ES-I3 (cell line): Measurements from ENCODE around the gene TAF1B.

ENCODE experiments used
- H3K36me3 ChIP-seq: 2 replicates; pipeline ENCODE4 v1.6.1; 2013; ENCODE audit warnings: mild to moderate bottlenecking, low read length, control low read depth, moderate library complexity; ENCODE audit not compliant: insufficient read depth
- H3K4me1 ChIP-seq: 2 replicates; pipeline ENCODE4 v1.6.1; 2013; ENCODE audit warnings: mild to moderate bottlenecking, control low read depth, low read length; ENCODE audit not compliant: insufficient read depth
- H3K9ac ChIP-seq: 2 replicates; pipeline ENCODE4 v1.6.1; 2013; ENCODE audit warnings: low read depth, mild to moderate bottlenecking, low read length, moderate library complexity
- H3K9me3 ChIP-seq: 2 replicates; pipeline ENCODE4 v1.6.1; 2013; ENCODE audit warnings: mild to moderate bottlenecking, low read length, moderate library complexity; ENCODE audit not compliant: control insufficient read depth, insufficient read depth

Gene TAF1B

DNA sequence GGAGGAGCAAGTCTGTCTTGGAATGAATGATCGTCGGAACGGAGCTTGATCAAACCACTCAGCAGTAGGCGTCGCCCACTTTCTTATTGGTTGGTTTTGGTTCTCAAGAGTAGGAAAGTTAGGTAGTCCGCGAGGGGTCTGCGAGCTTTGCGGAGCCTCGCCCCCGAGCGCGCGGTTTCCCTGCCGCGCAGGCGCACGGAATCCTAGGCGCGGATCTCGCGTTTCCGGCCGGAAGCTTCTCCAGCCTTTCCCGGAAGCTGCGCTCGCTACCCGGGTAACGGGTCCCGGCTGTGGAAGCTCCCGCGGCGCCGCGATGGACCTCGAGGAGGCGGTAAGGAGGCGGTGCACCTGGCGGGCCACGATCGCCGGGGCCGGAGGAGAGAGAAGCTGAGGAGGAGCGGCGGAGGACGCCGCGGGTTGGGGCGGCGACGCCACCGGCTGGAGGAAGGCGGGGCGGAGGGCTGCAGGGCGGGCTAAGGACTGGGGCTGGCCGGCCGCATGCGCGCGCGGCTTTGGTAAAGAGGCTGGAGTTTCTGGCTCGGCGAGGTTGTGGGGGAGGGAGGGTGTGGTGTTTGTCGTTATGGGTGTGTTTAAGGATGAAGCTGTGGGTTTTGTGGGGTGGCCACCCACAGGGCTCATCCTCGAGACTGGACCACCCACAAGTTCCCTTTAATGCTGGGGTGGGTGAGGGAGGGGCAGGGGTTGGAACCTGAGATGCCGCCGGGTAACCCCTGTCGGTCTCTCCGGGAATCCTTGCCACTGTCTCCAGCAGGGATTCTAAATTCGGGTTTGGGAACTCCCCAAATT is at the start of gene TAF1B:
Gene TAF1B, plus strand, starts transcription at position 246 of the 807 bp plus-strand sequence. Its CDS starts 68 bp downstream, at position 314.
- H3K4me1 ChIP-seq: no peaks in the 10 kb centered on the region

DNA sequence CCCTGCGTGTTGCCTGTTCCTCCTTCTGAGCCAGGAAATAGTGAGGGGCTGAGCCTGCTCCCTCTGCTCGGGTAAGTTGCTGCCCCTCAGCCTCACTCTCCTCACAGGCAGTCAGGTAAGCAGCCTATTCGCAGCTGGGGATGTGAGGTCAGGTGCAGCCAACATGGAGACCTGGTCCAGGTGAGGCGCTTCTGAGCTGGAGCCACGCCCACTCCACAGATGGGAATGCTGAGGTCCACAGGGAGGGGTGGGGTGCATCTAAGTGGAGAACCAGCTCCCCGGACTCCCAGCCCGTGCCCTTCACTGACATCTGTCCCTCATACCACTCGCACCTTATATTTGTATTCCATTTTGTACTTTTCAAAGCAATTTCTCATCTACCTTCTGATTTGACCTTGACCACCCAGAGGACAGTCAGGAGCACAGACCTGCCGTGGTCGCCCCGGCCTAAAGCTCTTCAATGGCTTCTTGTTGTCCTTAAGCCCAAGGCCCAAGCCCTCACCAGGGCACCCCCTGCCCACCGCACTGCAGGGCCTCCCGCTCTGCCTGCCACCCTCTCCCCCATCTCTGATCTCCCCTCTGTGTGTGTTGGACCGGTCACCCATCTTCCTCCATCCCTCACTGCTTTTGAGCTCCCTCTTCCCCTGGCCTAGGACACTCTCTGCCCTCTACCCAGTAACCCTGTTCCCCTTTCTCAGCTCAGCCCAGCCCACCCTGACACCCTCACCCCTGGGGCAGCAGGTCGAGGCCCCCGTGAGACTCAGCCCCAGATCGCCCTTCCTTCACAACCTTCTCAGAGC is 49.2 kb upstream of the TAF1B start:
- Histone ChIP-seq H3K9me3 (no peaks in the 10 kb centered on the region), H3K4me1 (no peaks in the 10 kb centered on the region; the same call in 1 of the 2 replicates), H3K36me3 (no peaks in the 10 kb centered on the region), H3K9ac (no peak overlapping the region)

More for the DNA sequence above, at the start of gene TAF1B:
- Histone ChIP-seq H3K36me3 (peaks cover 14% of the 10 kb centered on the region), H3K9me3 (no peaks in the 10 kb centered on the region), H3K9ac (peak within 1 kb of the TSS; percentile 81)

DNA sequence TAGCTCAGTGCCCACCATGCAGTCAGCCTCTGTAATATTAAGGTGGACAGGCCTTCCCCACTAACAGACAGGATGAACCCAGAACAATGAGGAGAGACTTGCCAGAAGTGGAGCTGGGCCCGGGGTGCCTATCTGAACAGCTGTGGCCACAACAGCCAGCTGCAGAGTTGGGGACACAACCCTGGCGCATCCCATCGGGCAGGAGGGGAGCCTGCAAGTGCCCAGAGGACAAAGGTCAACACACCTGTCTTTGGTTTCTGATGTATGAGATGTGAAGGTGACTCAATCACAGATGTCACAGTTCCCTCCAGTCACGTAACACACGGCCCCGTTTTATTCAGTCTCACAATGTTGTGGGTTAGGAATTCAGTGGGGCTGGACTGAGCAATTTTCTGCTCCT is 48.2 kb upstream of the TAF1B start:
- no peak overlapping the region for H3K9ac ChIP-seq

DNA sequence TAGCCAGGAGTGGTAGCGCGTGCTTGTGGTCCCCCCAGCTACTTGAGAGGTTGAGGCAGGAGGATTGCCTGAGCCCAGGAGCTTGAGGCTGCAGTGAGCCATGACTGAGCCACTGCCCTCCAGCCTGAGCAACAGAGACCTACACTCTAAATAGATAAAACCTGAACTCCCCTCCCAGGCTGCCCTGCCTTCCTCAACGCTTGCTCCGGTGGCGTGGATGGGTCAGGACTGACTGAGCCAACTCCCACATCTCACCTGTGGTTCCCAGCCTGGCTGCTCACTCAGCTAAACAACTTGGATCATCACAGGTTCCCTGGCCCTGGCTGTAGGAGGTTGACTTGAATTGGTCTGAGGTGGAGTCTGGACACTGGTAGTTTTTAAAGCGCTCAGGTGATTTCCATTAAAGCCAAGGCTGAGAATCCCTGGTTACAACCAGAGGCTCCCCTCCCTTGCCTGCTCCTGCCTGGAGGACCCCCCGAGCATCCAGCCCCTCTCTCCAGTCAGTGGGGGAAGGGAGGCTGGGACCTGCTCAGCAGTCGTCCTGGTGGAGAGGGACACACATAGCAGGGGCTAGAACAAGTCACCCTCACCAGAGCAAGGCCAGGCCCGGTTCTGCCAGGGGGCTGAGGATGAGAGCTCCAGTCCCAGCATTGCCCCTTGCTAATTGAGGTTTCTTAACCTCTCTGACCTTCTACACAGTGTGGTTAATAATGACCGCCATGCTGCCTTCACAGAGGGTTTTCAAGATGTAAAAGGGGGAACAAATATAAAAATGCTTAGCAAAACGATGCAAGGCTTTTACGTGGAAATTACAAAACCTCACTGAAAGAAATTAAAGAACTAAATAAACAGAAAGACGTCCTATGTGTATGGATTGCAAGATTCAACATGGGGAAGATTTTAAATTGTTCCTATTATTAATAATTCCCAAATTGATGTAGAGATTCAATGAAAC is 46.9 kb upstream of the TAF1B start:
- peaks cover 4% of the 10 kb centered on the region; the same call in 1 of the 2 replicates for H3K4me1 ChIP-seq
- H3K9me3 ChIP-seq: no peaks in the 10 kb centered on the region
- H3K9ac ChIP-seq: no peak overlapping the region
- H3K36me3 ChIP-seq: no peaks in the 10 kb centered on the region

More for the DNA sequence above, 48.2 kb upstream of the TAF1B start:
- Histone ChIP-seq H3K9me3 (no peaks in the 10 kb centered on the region), H3K36me3 (no peaks in the 10 kb centered on the region), H3K4me1 (no peaks in the 10 kb centered on the region; the same call in 1 of the 2 replicates)

DNA sequence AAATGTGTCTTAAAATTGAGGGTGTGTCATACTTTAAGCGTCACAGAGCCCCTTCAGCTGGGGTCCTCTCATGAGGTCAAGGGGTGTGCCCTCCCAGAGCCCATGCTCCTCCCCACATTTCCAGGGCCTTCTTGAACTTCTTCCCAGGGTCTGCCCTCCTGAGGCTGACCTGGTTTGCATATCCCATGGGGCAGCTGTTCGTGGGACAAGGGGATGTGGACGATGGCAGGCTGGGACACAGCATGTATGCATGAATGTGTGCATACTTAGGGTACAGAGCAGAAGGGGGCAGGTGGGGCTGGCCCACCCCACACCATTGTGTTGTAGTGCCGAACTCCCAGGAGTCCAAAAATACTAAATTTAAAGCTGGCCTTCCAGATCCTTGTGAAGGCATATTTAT is 46.2 kb upstream of the TAF1B start:
- H3K4me1 ChIP-seq: peaks cover 11% of the 10 kb centered on the region; the same call in 1 of the 2 replicates
- H3K9me3 ChIP-seq: no peaks in the 10 kb centered on the region
- H3K36me3 ChIP-seq: no peaks in the 10 kb centered on the region
- no peak overlapping the region for H3K9ac ChIP-seq

DNA sequence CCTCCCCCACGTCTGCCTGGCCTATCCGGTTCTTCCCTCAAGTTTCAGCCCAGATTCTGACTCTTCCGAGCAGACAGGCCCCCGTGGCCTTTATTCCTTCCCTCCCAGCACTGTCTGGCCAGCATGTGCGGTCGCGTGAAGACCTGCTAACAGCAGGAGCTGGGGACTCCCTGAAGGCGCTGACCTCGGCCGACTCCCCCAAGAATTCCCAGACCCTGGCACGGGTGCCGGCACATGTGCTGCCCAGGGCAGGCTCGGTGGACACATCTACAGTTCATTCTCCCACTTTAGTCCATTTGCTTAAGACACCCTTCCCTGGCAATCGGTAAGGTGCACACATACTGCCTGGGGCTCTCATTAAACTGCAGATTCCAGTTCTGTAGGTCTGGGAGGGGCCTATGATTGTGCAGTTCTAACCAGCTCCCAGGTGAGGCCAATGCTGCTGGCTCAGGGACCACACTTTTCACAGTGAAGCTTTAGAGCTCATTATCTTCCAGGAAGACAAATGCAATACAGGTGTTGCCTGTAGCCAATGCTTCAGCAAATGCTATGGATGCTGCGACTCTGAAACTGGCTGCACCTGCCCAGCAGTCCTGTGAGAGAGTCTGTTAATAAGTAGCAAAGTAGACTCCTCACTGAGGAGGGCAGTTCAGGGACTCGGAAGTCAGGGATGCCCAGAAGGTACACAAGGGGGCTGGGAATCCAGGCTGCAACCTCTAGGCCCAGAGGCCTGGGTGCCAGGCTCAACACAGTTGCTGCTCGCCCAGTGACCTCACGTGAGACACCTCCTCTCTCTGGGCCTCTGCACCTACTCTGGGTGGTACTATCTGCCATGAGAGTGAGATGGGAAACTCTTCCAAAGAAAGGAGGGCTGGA is 45.4 kb upstream of the TAF1B start:
- Histone ChIP-seq H3K36me3 (no peaks in the 10 kb centered on the region), H3K4me1 (peaks cover 11% of the 10 kb centered on the region; the same call in 1 of the 2 replicates), H3K9ac (no peak overlapping the region), H3K9me3 (no peaks in the 10 kb centered on the region)

DNA sequence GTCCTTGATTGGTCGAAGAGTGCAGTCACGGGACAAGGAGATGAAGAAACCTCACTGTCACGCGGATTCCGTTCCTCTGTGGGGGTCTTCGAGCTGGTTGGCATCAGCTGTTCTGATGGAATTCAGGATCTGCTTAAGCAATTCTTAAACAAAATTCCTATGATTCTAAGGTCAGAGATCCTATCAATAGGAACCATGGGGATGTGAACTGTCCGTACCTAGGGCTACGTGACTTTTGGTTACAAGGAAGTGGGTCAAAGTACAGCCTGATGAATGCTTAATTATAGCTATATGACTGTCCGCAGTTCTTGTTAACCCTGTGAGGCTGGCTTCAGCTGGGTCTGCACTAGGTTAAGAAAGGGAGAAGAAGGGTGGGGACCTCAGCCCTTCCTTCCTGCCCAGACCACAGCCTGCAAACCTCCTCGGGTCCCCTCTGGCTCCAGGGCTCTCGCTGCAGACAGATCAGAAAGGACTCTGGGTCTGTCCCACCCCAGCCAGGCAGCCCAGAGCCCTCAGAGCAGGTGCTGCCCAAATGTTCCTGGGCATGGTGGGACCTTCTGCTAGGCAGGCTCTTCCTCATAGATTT is 44.2 kb upstream of the TAF1B start:
- H3K4me1 ChIP-seq: peaks cover 11% of the 10 kb centered on the region; the same call in 1 of the 2 replicates
- no peak overlapping the region for H3K9ac ChIP-seq
- no peaks in the 10 kb centered on the region for H3K9me3 ChIP-seq
- H3K36me3 ChIP-seq: no peaks in the 10 kb centered on the region

DNA sequence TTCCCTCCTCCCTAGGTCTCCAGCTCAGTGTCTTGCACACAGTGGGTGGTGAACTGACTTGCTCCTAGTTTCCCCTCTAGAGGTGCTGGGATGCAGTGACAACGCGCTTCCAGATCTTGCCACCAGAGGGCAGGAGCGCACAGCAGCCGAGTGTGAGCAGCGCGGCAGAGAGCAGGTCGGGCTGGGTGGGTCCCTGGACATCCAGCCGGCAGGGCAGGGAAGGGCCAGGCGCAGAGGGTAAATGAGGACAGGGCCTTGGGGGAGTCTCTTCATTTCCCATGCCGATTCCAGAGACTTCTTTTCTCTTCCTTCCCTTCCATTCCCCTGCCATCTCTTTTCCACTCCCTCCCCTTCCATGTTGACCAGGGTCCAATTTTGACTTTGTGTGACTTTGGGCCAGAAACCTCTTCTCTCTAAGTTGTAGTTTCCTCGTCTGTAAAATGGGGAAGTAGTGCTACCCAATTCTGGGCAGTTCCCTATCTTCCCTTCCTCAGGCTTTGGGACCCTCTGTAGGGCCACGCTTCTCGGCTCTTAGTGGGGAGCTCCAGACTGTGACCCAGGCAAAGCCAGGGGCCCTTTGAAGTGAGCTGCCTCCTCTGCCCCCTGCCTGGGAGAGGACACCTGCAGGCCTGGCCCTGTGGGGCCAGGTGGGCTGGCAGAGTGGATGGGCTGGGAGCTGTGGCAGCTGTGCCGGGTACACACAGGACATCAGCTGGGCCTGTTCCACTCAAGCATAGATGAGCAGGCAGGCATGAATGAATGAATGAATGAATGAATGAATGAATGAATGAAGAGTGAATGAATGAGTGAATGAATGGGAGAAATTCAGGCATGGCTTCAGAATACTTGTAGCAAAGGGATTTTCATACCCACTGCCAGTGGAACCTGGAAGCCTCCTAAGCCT is 43.3 kb upstream of the TAF1B start:
- Histone ChIP-seq H3K36me3 (no peaks in the 10 kb centered on the region), H3K9me3 (no peaks in the 10 kb centered on the region), H3K4me1 (peaks cover 11% of the 10 kb centered on the region; the same call in 1 of the 2 replicates), H3K9ac (no peak overlapping the region)

DNA sequence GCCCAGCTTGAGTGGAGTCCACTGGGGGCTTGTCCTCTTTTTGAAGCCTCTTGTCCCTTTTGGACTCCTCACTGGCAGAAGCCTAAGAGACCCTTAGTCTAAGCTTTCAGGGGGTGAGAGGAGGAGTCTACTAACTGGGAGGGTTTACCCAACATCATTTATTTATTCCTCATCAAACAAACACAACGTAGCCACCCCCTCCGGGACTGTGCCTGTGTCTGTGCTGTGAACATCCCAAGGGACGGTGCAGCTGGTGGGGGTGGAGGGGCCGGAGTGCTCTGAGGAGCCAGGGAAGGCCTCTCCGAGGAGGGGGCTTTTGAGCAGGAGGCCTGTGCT is 42.7 kb upstream of the TAF1B start:
- no peak overlapping the region for H3K9ac ChIP-seq
- H3K9me3 ChIP-seq: no peaks in the 10 kb centered on the region
- H3K4me1 ChIP-seq: peaks cover 11% of the 10 kb centered on the region; the same call in 1 of the 2 replicates
- H3K36me3 ChIP-seq: no peaks in the 10 kb centered on the region

DNA sequence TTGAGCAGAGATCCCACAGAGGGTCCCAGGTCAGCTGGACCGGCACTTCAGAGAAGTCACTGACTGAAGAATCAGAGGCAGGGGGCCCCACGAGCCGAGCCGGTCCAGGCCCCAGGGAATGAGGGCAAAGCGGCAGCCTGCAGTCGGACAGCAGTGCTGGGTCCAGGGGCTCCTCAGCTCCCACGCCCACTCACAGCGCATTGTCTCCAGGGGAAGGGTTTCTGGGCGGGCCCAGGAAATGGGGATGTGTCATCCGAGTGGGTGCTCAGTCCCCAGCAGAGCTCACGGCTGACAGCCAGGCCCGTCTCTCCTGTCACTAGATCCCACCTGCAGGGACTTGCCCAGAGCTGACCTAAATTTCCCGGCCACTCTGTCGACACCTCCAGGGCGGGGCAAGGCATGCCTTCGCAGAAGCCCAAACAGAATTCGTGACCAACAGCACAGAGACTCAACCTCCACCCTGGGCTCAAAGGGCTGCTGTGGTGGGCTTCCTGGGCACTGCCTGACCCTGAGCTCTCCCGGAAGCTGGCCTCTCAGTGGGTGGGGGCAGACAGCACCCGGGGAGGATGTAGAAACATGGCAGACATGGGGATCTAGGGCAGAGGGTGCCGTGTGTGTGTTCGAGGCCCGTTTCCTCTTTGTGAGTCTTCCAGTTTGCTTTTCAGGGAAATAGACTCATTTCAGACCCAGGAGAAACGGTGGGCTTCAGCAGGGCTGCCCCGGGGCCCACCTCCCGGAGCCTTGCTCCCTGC is 42.1 kb upstream of the TAF1B start:
- Histone ChIP-seq H3K9ac (no peak overlapping the region), H3K4me1 (peaks cover 11% of the 10 kb centered on the region; the same call in 1 of the 2 replicates), H3K36me3 (no peaks in the 10 kb centered on the region), H3K9me3 (no peaks in the 10 kb centered on the region)

DNA sequence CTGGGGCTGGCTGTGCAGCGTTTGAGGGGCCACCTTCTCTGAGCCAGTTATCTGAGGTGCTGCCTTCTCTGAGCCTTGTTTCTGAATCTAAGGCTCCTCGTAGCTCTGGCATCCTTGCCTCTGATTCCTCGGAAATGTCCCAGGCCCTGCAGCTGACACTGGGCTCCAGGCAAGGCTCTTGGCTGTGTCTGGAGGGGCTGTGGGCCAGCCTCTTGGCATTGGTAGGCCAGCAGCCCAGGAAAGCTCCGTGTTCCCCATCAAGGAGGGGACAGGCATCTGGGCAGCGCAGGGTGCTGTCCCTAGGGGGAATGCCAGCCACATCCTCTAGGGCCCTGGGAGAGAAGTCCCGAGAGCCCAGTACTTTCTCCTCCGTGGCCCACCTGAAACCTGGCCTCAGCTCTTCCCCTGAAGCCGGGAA is 40.7 kb upstream of the TAF1B start:
- Histone ChIP-seq H3K36me3 (no peaks in the 10 kb centered on the region), H3K9me3 (no peaks in the 10 kb centered on the region), H3K4me1 (peaks cover 11% of the 10 kb centered on the region; the same call in 1 of the 2 replicates), H3K9ac (no peak overlapping the region)
